GM19467 (cell line): ENCODE measurements around the gene KIAA0753.

ENCODE experiments used
- ATAC-seq: cut with Tn5 transposase; IDR thresholded peaks from one replicate; pipeline ENCODE4 v1.9.1; 2021; ENCODE audit warnings: mild to moderate bottlenecking, moderate library complexity; ENCODE audit not compliant: unreplicated experiment

Gene KIAA0753

DNA sequence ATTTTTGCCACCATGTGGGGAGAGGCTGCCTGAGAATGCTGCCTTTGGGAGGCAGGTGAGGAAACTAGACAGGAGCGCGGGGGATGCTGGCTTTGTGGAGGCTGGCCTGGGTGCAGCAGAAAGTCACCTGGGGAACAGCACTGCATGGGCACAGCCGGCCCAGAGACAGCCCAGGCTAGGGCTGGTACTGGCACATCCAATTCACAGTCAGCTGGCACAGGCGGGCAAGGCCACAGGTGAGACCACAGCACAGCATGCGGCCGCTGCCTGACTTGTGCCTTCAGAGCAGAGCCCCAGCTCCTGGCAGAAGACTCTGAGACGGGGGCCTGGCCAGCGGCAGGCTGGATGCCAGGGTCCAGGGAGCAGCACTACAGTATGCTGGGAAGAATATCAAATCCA is 67.5 kb downstream of the KIAA0753 start:
- no peak for ATAC-seq

DNA sequence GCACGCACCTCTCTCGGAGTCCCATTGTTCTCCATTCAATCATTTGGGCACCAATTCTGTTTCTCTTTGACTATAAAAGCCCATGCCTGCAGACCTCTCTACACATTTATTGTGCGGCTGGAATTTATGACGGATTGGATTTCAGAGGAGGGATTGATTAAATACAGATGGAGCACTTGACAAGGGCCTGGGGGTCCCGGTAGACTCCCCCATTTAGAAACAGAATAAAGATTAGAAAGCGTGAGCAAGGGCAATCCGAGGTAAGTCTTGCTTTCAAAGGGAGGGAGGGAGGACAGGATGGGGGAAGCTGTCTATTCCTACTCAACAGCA is 69.1 kb downstream of the KIAA0753 start:
- no peak for ATAC-seq

DNA sequence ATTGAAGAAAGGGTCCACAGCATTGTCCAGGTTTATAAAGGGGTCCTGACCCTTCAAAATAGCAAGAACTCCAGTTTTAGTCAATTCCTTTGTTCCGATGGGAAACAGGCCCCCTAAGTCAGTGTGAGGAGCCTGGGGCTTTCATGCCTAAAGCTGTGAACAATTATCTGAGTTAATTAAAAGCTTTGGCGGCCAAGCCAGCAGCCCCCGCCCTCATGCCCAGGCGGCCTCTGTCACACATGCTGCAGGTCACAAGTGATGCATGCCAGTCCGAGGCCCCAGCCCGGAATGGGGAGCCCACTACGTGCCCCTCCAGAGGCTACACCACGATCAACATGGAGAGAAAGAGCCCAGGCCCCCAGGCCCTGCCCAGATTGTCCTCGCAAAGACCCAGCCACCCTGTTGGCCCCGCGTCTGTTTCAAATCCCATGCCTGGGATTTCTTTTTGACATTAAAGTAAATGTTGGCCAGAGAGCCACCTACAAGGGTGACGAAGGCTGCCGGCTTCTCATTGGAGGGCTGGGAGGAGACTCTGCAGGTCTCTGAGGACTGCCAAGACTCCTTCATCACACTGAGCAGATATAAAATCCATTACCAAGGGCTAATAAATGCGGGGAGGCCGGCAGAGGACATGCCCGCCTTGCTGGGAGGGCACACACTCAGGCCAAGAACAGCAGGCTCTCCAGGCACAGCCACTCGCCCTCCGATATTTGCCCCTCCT is 69.6 kb downstream of the KIAA0753 start:
- ATAC-seq = no peak

DNA sequence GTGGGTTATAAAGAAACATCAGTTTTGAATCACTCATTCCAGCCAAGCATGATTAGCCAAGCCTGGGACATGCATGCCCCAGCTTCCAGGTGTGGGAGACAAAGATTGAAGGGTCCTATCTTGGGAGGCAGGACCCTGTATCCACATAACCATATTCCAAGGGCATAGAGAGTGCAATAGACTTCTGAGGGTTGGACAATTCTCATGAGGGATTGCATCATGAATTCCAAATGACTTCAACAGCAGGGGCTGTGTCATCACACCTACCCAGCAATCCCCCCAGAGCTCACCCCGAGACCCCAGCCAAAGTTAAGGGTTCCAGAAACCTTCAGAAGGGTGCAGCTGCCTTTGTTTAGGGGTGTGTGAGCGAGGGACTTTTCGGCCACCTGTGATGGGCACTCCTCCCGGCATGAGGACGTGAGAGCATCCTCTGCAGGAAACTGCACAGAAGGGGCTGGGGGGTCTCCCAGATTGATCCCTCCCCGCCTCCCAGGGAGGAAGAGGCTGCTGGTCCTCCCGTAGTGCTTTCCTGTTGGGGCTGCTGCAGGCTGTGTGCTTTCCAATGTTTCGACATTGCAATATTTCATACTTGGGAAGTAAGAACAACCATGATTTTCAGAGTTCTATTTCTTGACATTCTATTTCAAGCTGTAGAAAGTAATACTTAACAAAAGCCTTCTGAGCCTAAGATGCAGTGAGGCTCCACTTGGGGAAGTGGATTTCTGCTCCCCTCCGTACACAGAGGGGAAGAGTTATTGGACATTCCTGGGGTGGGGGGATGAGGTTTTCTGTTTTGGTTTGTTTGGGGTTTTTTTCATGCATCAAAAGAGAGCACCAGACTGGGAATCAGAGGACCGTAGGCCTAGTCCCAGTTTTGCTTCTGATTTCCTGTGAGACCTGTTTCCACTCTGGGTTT is 70.9 kb downstream of the KIAA0753 start:
- no peak for ATAC-seq

DNA sequence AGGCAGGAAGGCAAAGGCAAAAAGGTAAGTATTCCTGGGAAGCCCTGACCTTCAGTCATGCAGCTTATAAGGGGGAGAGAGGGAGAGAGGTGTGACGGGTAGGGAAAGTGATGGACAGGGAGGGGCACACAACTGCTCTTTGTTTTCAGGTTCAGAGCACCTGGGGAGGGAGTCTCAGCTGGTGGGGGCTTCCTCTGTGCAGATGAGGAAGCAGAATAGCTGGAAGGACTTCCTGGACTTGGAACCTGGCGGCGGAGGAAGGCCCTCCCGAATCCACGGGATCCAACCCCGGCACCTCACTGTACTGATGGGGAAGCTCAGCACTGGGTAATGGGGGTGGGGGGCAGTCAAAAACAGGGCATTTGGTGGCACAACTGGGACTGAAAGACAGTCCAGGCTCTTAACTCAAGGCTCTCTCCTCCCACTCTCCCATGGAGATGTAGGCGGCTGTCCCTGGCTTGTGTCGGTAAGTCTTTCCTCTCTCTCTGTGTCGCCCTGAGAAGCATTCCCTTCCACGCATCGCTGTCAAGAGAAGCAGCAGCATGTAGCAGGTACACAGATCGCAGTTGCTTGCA is 72.2 kb downstream of the KIAA0753 start:
- no peak for ATAC-seq

DNA sequence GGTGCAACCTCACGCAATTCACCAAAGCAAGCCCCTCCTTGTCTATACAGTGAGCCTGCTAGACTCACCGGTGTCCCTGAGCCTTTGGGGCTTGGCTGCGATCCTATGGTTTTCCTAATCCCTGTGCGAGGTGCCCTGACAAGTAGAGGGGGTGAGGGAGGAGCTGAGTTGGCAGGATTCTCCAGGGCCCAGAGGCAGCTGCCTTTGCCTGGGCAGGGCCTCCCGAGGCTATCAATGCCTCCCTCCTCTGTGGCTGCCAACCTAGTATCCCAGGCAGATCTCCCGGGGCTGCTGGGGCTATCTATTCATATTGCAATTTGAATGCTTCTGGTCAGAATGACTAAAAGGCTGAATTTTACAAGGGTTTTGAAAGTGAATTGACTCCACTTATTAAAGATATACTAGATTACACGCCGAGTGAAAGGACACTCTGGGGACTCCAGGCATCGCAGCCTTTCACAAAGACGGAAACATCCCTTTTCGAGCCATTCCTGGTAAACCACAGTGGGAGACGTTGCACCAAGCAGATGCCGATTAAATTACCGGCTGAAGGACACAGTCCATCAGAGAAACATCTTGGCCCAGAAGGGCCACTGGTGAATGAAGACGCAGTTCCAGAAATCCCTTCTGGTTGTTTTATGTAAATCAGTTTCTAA is 72.9 kb downstream of the KIAA0753 start:
- no peak for ATAC-seq

DNA sequence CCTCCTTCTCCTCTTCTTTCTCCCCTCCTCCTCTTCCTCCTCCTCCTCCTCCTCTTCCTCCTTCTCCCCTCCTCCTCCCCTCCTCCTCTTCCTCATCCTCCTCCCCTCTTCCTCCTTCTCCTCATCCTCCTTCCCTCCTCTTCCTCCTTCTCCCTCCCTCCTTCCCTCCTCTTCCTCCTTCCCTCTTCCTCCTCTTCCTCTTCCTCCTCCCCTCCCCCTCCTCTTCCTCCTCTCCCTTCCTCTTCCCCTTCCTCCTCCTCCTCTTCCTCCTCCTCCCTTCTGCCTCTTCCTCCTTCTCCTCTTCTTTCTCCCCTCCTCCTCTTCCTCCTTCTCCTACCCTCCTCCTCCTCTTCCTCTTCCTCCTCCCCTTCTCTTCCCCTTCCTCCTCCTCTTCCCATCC is 79.1 kb downstream of the KIAA0753 start:
- no peak for ATAC-seq

DNA sequence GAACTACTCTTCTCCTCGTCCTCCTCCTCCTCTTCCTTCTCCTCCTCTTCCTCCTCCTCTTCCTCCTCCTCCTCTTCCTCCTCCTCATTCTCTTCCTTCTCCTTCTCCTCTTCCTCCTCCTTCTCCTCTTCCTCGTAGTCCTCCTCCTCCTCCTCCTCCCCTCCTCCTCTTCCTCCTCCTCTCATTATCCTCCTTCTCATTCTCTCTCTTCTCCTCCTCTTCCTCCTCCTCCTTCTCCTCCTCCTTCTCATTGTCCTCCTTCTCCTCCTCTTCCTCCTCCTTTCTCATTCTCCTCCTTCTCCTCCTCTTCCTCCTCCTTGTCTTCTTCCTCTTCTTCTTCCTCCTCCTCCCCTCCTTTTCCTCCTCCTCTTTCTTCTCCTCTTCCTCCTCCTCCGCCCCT is 80.0 kb downstream of the KIAA0753 start:
- no peak for ATAC-seq

DNA sequence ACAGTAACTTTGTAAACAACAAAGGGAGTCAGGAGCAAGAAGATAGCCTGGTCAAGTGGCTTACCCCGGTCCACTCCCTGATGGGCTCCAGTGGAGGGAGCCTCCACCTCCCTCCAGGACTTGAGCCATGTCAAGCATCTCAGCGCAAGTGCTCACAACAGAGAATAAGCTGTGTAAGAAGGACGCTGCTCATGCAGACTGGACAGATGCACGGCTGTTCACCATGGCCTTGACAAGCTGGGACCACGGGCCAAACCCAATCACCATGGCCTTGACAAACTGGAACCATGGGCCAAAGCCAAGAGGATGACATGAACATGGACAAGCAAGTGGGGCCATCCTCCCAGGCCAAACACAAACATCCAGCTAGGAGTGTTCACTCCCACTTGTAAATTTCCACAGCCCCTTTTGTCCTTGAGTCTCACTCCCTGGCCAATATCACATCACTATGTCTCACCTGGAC is 80.7 kb downstream of the KIAA0753 start:
- no peak for ATAC-seq

DNA sequence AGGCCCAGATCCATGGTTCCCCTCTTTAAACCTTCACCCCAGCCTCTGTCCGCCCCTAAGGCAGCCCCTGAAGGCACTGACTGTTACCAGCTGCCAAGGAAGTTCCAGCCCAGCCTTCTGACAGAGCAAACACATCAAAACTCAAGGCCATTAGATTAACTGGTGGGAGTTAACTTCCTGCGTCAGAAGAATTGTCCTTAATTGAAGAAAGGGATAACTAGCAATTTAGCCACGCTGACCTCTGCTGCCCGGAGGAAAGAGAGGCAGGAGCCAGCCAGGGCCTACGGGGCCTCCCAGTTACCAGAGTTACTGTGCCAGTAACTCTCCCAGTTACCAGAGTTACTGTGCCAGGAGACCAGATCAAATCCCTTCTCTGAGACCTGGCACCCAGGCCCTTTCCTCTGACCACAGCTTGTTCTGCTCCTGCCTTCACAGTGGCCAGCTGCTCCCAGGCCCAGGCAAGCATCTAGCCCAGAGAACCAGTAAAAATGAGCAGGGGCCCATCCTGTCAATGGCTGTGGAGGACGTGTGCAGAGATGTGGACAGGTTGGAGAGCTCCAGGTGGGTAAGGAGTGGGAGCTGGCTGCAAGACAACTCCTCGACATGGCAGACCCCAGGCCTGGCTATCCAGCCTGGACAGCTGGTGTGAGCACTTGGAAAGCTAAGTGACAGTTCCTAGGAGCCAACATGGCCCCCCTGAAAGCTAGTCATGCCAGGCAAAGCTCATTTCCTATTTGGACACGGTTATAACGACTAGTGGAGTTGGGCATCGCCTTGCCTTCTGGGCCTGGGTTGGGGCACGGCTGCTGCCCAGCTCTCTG is 81.4 kb downstream of the KIAA0753 start:
- no peak for ATAC-seq

DNA sequence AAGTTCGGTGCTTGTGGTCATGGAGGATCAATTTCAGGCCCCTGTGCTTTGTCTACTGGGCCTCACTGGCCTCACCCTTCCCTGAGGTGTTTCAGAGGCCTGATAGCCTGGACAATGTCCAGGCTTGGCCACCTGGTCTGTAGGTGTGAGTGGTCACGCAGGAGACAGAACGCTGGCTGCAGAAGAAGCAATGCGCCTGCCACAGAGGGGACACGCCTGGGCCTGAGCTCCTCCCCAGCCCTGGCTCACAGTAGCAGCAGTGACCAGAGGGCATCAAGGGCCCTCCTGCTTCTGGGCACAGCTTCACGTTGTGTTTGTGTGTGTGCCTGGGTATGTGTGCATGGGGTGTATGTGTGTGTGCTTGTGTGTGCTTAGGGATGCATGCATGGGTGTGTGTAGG is 82.2 kb downstream of the KIAA0753 start:
- ATAC-seq = no peak

DNA sequence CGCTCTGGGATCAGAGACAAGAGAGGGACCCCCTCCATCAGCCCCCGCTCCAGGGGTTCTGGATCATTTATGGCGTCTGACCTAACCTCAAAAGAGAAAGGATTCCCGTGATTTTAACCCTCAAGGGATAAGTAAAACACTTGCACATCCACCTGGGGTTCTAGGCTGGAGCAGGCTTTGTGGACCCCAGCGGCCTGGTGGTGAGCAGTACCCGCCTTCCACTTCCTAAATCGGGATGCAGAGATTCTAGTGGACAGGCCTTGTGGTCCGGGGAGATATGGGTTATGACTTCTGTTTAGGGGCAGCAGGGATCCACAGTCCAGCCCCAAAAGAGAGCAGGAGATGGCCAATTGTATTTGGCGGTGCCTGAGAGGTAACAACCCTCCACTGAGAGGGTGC is 83.5 kb downstream of the KIAA0753 start:
- no peak for ATAC-seq

DNA sequence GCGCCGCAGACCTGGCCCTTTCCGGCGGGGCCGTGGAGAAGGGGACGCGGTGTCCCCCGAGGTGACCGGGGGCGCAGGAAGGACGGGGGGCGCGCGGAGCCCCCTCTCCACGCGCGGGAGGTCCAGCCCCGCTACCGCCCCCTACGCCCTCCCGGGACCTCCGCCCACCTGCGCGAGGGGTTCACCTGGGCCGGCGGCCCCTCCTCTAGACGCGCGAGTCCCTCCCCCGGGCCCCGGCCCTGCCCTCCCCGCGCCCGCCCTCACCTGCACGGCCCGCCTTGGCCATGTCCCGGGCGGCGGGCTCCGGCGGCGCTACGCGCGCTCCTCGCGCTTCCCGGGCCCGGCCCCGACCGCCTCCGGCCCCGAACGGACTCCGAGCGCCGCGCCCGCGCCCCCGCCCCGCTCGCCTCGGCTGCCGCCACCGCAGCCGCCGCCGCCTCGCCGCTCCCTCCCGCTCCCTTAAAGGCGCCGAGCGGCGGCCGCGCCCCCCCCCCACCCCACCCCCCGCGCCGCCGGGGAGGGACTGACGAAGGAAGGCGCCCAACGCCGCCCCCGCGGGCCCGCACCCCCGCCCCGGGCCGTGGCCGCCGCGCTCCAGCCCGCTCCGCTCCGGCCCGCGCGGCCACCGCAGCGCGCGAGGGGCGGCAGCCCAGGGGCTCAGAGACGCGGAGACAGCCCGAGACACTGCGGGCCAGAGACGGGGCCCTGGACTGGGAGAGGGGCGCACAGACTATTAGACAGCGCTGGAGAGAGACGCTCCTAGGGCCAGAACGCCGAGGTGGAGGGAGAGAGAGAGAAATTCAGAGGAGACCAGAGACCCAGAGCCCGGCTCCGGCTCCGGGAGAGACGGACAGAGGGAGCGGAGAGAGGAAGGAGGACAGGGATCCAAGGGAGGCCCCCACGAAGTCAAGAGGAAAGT is 84.1 kb downstream of the KIAA0753 start, which contains the start of gene PITPNM3:
TSS of gene PITPNM3 (minus strand) at position 435 of the 919 bp plus-strand sequence. CDS start at position 286, 149 bp downstream.
- ATAC-seq = no peak

DNA sequence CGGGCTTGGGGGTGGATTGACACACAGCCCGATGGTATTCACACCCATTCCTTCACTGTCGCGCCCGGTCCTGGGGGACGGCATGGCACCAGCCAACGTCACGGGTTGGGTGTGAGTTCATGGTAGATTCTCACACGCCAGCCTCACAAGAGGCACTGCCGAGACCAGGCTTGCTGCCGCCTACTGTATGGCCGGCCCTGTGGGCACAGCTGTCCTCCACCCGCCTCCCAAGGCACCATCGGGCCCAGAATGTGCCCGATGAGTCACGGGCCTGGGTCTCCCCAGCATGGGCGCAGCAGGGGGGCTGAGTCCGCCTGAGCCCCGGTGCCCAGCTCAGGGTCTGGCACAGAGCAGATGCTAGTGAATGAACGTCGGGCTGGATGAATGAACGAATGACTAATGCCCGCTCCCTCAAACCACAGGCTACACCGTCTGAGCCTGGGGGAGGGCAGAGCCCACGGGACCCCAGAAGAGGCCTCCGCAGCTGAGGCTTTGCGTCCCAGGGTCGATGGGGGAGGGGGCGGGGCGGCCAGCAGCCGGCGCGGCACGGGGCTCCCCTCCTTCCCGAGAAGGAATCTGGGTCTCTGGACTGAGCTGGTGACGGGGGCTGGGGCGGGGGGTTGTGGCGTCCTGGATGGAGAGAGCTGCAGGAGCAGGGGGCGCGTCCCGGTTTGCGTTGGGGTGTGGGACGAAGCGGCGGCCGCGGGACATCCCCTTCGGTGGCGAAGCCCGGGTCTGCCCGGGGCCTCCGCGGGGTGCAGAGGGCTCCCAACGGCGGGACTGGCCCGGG is 85.0 kb downstream of the KIAA0753 start:
- ATAC-seq = no peak

DNA sequence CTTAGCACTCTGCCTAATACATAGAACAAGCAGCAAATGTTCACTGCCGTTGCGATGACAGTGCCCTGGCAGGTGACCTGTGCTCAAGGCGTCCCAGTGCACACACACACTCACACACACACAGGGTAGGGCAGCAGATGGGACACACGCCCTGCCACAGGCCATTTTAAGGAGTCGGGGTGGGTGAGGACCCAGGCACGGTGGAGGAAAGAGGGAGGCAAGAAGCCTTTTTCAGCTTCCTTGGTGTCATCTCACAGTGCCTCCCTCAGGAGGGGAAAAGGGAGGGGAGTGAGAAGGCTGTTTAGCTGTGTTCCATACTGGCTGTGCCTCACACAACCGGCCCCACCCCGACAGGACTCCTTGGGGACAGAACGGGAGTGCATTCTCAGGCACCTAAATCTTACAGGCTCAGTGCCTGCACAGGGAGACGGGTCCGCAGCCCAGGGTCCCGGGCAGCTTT is 85.6 kb downstream of the KIAA0753 start:
- ATAC-seq = no peak

DNA sequence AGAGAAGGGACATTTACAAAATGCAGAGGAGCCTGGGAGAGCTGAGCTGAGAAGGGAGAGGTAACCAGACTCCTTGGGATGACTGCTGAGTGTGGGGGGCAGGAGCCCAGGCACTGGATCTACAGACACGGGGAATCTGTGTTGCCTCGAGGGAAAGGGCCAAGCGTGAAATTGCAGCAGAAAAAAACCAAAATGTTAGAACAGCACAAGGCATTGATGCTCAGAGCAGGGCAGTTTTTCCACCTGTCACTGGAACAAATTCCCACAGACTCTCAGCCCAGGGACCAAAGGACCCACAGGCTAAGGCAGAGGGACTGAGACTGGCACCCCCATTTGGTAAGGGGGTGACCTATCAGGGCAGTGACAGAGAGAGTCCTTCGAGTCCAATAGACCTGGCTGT is 86.2 kb downstream of the KIAA0753 start:
- no peak for ATAC-seq

DNA sequence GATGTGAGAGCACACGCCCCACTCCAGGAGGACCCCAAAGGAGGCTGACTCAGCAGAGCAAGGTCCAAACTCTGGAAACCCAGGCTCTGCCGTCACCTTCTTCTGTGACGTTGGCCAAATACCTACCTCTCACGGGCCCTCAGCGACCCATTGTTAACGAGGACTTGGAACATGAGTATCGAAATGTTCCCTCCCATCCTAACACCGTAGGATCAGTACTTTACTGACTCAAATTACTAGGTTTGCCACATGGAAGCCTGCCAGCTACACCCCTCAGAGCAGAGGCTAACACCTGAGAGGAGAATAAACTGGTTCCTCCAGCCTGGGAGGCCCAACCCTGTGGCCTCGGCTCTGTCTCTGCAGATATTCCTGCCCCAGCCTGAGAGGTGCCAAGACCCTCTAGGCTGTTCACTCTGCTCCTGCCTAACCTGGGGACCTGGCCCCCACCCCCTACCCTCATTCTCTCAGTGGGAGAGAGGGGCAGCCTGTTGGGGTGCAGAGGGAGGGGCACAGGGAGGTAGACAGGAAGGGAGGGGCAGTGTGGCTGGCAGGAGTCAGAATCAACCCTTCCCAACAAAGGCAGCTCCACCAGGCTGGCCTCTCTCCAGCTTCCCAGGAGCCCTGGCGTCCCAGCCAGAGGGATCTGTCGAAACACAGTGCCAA is 88.5 kb downstream of the KIAA0753 start:
- no peak for ATAC-seq

DNA sequence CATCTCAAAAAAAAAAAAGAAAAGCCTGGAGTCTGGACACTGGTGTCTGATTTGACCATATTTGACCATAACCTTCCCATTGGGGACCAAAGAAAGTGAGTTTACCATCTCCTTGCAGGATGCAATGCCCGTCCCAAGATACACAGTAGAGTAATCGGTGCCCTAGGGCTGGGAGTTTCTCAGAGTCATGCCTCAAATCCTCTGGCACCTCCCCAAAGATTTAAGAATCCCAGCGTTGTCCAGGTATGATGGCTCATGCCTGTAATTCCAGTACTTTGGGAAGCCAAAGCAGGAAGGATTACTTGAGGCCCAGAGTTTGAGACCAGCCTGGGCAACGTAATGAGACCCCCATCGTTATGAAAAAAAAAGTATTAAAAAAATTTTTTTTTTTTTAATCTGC is 89.2 kb downstream of the KIAA0753 start:
- ATAC-seq = no peak
